ENCODE measurements around the gene DPH6.
A peak's percentile ranks its signal among the peaks of the same experiment; 100 is the strongest.

DPH6 gene

DNA sequence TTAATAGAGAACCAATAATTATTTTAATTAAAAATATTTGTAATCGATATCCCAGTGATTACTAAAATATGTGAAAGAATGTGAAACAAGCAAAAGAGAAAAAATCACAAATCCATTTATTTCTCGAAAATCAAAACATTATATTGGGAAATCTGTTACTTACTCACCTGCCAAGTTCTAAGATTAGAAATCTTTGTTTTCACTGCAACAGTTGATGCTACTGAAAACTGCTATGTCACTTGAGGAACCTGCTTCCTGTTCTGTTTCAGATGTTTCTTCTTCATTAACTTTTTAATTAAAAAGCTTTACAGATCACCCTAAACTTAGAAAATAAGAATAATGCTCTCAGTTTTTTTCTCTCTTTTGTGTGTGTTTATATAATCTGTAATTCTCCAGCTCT is 13.7 kb upstream of the DPH6 start:
- Histone ChIP-seq H3K27ac (no peak overlapping the region), H3K4me3 (ENCODE audit: low read depth, low read length) (no peak overlapping the region), H3K36me3 (replicated peaks) (no peaks in the 10 kb centered on the region), H3K27me3 (replicated peaks) (no peaks in the 10 kb centered on the region)
- TF ChIP-seq, protein P1, sequence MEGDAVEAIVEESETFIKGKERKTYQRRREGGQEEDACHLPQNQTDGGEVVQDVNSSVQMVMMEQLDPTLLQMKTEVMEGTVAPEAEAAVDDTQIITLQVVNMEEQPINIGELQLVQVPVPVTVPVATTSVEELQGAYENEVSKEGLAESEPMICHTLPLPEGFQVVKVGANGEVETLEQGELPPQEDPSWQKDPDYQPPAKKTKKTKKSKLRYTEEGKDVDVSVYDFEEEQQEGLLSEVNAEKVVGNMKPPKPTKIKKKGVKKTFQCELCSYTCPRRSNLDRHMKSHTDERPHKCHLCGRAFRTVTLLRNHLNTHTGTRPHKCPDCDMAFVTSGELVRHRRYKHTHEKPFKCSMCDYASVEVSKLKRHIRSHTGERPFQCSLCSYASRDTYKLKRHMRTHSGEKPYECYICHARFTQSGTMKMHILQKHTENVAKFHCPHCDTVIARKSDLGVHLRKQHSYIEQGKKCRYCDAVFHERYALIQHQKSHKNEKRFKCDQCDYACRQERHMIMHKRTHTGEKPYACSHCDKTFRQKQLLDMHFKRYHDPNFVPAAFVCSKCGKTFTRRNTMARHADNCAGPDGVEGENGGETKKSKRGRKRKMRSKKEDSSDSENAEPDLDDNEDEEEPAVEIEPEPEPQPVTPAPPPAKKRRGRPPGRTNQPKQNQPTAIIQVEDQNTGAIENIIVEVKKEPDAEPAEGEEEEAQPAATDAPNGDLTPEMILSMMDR (IDR thresholded peaks at IDR 0.05; ENCODE audit: low read depth, low read length, missing control alignments), result no peak
- no peak for DNase-seq
- in situ Hi-C loops (cut with HindIII; ENCODE audit: low pct_ligation_motif_present, low sequenced_read_pairs), result no loop called here

DNA sequence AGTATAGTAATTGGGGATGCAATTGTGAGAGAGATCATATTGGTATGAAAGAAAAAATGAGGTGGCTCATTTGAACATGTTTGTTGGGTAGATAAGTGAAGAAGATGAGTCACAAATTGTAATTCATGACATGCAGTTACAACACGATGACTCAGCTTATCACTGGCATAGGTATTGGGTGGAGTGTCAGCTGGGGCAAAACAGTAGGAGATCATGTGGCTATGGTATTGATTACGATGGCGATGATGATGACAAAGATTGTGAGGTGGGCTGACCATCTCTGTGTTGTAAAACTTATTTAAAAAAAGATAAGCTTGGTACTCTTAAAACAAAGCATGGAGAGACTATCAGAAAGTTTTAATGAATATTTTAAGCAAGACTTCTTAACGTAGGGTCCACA is 11.6 kb upstream of the DPH6 start:
- H3K4me3 ChIP-seq (ENCODE audit: low read depth, low read length), result no peak overlapping the region
- in situ Hi-C loops (cut with HindIII; ENCODE audit: low pct_ligation_motif_present, low sequenced_read_pairs), result no loop called here
- TF ChIP-seq, protein P1 (IDR thresholded peaks at IDR 0.05; ENCODE audit: low read depth, low read length, missing control alignments), result no peak
- no peaks in the 10 kb centered on the region for H3K36me3 ChIP-seq (replicated peaks)
- no peaks in the 10 kb centered on the region for H3K27me3 ChIP-seq (replicated peaks)
- peak; percentile 90 for DNase-seq
- peak overlapping the region; percentile 51 for H3K27ac ChIP-seq

DNA sequence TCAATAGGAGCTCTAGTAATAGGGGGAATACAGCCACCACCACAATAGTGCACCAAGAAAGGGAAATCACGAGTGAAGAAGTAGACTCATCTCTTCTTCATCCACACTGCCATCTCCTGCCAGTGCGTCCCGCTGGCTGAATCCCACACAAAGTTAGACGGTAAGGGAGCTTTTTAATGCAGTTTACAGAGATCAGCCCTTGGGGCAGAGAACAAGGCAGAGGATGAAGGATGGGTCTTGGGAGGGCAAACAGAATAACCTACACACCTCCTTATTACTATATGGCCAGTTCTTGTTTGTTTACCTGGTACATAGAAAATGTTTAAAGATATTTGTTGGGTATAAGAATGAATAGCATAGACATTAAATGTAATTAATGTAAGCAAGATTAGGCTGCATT is 11.0 kb upstream of the DPH6 start:
- in situ Hi-C loops (cut with HindIII; ENCODE audit: low pct_ligation_motif_present, low sequenced_read_pairs), result no loop called here
- peak overlapping the region; percentile 49 for H3K27ac ChIP-seq
- H3K27me3 ChIP-seq (replicated peaks), result no peaks in the 10 kb centered on the region

DNA sequence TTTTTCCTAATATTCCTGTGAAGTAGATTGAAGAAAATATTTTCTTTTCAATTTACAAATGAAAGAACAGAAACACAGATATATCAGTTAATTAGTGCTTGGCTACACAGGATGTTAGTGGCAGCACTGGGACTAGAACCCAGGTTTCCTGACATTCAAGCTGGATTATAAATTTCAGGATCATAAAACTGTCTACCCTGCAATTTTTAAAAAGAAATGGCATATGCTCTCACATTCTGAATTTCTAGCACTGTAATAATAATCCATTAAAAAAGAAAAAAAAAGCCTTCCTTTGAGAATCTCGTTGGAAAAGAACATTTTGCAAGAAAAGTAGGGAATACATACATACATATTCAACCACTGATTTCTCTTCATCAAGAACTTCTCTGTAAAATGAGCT is 9.3 kb upstream of the DPH6 start:
- no peak overlapping the region for H3K4me3 ChIP-seq (ENCODE audit: low read depth, low read length)
- H3K27me3 ChIP-seq (replicated peaks), result no peaks in the 10 kb centered on the region
- TF ChIP-seq, protein P1 (IDR thresholded peaks at IDR 0.05; ENCODE audit: low read depth, low read length, missing control alignments), result no peak
- in situ Hi-C loops (cut with HindIII; ENCODE audit: low pct_ligation_motif_present, low sequenced_read_pairs), result no loop called here
- DNase-seq, result no peak
- no peaks in the 10 kb centered on the region for H3K36me3 ChIP-seq (replicated peaks)
- no peak overlapping the region for H3K27ac ChIP-seq

More for the DNA sequence above, 11.0 kb upstream of the DPH6 start:
- Histone ChIP-seq H3K4me3 (ENCODE audit: low read depth, low read length) (no peak overlapping the region), H3K36me3 (replicated peaks) (no peaks in the 10 kb centered on the region)
- DNase-seq, result no peak
- TF ChIP-seq, protein P1 (IDR thresholded peaks at IDR 0.05; ENCODE audit: low read depth, low read length, missing control alignments), result no peak

- DNase-seq, result no peak
- TF ChIP-seq, protein P1 (IDR thresholded peaks at IDR 0.05; ENCODE audit: low read depth, low read length, missing control alignments), result no peak
- H3K36me3 ChIP-seq (replicated peaks), result no peaks in the 10 kb centered on the region
- no peak overlapping the region for H3K27ac ChIP-seq
- no peaks in the 10 kb centered on the region for H3K27me3 ChIP-seq (replicated peaks)
- no peak overlapping the region for H3K4me3 ChIP-seq (ENCODE audit: low read depth, low read length)
- in situ Hi-C loops (cut with HindIII; ENCODE audit: low pct_ligation_motif_present, low sequenced_read_pairs), result no loop called here
Measured at GRCh38 chr15:35550957-35551356, 5.0 kb upstream of the DPH6 start.

- no peaks in the 10 kb centered on the region for H3K27me3 ChIP-seq (replicated peaks)
- H3K36me3 ChIP-seq (replicated peaks), result no peaks in the 10 kb centered on the region
Measured at GRCh38 chr15:35549567-35549966, 3.6 kb upstream of the DPH6 start.

More at GRCh38 chr15:35549567-35549966, 3.6 kb upstream of the DPH6 start:
- TF ChIP-seq, protein P1 (IDR thresholded peaks at IDR 0.05; ENCODE audit: low read depth, low read length, missing control alignments), result no peak
- no peak for DNase-seq
- Histone ChIP-seq H3K4me3 (ENCODE audit: low read depth, low read length) (no peak overlapping the region), H3K27ac (no peak overlapping the region)
- in situ Hi-C loops (cut with HindIII; ENCODE audit: low pct_ligation_motif_present, low sequenced_read_pairs), result loop anchor here (25.0 kb wide), 1 partner anchor 1563 kb away; the partner anchor contains the start of gene MEIS2
